GM12864 (cell line): ENCODE results near the gene LIME1.

Experiments
- DNase-seq: peaks from one replicate; pipeline ENCODE4 v3.0.0-alpha.2; 2011; ENCODE audit warnings: low read depth
- H3K4me3 ChIP-seq: 2 replicates; pipeline ENCODE4 v1.5.1; 2011; ENCODE audit warnings: mild to moderate bottlenecking, low read depth, low read length, control low read depth
- CTCF ChIP-seq: IDR thresholded peaks from 2 replicates; pipeline ENCODE4 v1.5.1; 2011; ENCODE audit warnings: low read depth, mild to moderate bottlenecking, moderate library complexity, low read length, control low read depth, inconsistent platforms; ENCODE audit errors: missing control alignments

Gene LIME1

GRCh38 chr20:63702036-63702665 lies 34.3 kb upstream of the LIME1 start:
- H3K4me3 ChIP-seq = no peak overlapping the region
- no peak for TF ChIP-seq CTCF
- DNase-seq = no peak

GRCh38 chr20:63702751-63703470 lies 33.6 kb upstream of the LIME1 start:
- H3K4me3 ChIP-seq = no peak overlapping the region
- TF ChIP-seq CTCF = no peak
- DNase-seq = no peak

GRCh38 chr20:63703471-63703975 lies 32.9 kb upstream of the LIME1 start:
- no peak for DNase-seq
- no peak overlapping the region for H3K4me3 ChIP-seq
- no peak for TF ChIP-seq CTCF

GRCh38 chr20:63703976-63704748 lies 32.3 kb upstream of the LIME1 start:
- no peak for DNase-seq
- TF ChIP-seq CTCF = no peak
- no peak overlapping the region for H3K4me3 ChIP-seq

GRCh38 chr20:63704749-63705117 lies 31.7 kb upstream of the LIME1 start:
- TF ChIP-seq CTCF = no peak
- no peak overlapping the region for H3K4me3 ChIP-seq
- no peak for DNase-seq

- DNase-seq = no peak
- no peak for TF ChIP-seq CTCF
- no peak overlapping the region for H3K4me3 ChIP-seq
Measured at GRCh38 chr20:63705232-63706026, 31.0 kb upstream of the LIME1 start.
